Endodermal cell (in vitro differentiated cells): Measurements from ENCODE around the gene SLC24A1. TPM values are rescaled to one million over a fixed set of nuclear protein-coding genes. Genes with fewer than 3 reads are reported as not detected.
"Not testable (repeated sequence)": the region's sequence is repeated elsewhere in the genome, so short reads cannot be mapped to it uniquely, and the experiment has no call there.

Experiments used
- DNase-seq: peaks from one replicate; pipeline ENCODE4 v3.0.0-alpha.2; 2017
- H3K27ac ChIP-seq: 2 replicates; pipeline ENCODE4 v1.5.1; 2013; ENCODE audit warnings: mild to moderate bottlenecking, low read depth, low read length, moderate library complexity
- H3K27me3 ChIP-seq: 2 replicates; pipeline ENCODE4 v1.6.1; 2013; ENCODE audit warnings: mild to moderate bottlenecking, low read length, moderate library complexity; ENCODE audit not compliant: insufficient read depth, control insufficient read depth, poor library complexity, severe bottlenecking
- H3K36me3 ChIP-seq: 2 replicates; pipeline ENCODE4 v1.7.0; 2013; ENCODE audit warnings: mild to moderate bottlenecking, low read length, moderate library complexity; ENCODE audit not compliant: control insufficient read depth, insufficient read depth
- H3K4me1 ChIP-seq: one replicate; pipeline ENCODE4 v1.7.0; 2013; ENCODE audit warnings: low read length; ENCODE audit not compliant: control insufficient read depth, insufficient read depth
- H3K4me3 ChIP-seq: 2 replicates; pipeline ENCODE4 v1.5.1; 2013; ENCODE audit warnings: mild to moderate bottlenecking, low read length, moderate library complexity
- H3K9ac ChIP-seq: 2 replicates; pipeline ENCODE4 v1.6.1; 2013; ENCODE audit warnings: mild to moderate bottlenecking, low read length, moderate library complexity; ENCODE audit not compliant: poor library complexity, severe bottlenecking; ENCODE audit errors: extremely low read depth
- H3K9me3 ChIP-seq: 2 replicates; pipeline ENCODE4 v1.6.1; 2013; ENCODE audit warnings: mild to moderate bottlenecking, low read length, moderate library complexity; ENCODE audit not compliant: control insufficient read depth
- H3K27ac Mint-ChIP-seq: 2 replicates; pipeline ENCODE4 v1.8.0; 2020; ENCODE audit warnings: mixed read lengths
- H3K27me3 Mint-ChIP-seq: 2 replicates; pipeline ENCODE4 v1.8.0; 2021; ENCODE audit warnings: mild to moderate bottlenecking, mixed read lengths; ENCODE audit not compliant: insufficient read depth
- H3K36me3 Mint-ChIP-seq: 2 replicates; pipeline ENCODE4 v1.8.0; 2020; ENCODE audit warnings: low read depth, mixed read lengths
- H3K4me1 Mint-ChIP-seq: 2 replicates; pipeline ENCODE4 v1.8.0; 2020; ENCODE audit warnings: mixed read lengths
- H3K4me3 Mint-ChIP-seq: 2 replicates; pipeline ENCODE4 v1.8.0; 2020; ENCODE audit warnings: mild to moderate bottlenecking, moderate library complexity, mixed read lengths
- H3K9me3 Mint-ChIP-seq: 2 replicates; pipeline ENCODE4 v1.8.0; 2020; ENCODE audit warnings: mild to moderate bottlenecking, mixed read lengths
- CTCF ChIP-seq: fragments of 200-600 bp; sonication (generic); conservative IDR thresholded peaks from 2 replicates; pipeline ENCODE4 v1.5.0; 2021; ENCODE audit warnings: antibody characterized with exemption, mild to moderate bottlenecking
- WGBS, 2 experiments: methylation state at CpG; one replicate each; pipeline versions ENCODE4 v1.1.5 to v1.1.7; 2013; ENCODE audit warnings: missing lambda C conversion rate in 2 of 2, mixed read lengths in 1 of 2; ENCODE audit not compliant: insufficient coverage in 1 of 2, insufficient read length in 1 of 2; 5-methylcytosine and 5-hydroxymethylcytosine counted together
- total RNA-seq, 2 donors: library from RNA; stranded (reverse); fragmentation: NEBNext Ultra II Directional in 1 of 2; extraction: Animal tissue kit (Norgen Biotek cat#: 25700) in 1 of 2; gene quantifications; 2 replicates in 1 of 2; 3 replicates in 1 of 2; pipeline ENCODE4 v1.2.1, GENCODE V29; 2021

The SLC24A1 gene
- total RNA-seq, 2 donors from 2014 or later = 12.0 to 14.2 TPM

GRCh38 chr15:65612949-65613744 is 8.6 kb upstream of the SLC24A1 start:
- Mint-ChIP-seq H3K36me3 (peaks cover 2% of the 10 kb centered on the region), H3K4me3 (no peak overlapping the region), H3K9me3 (peaks cover 10% of the 10 kb centered on the region), H3K4me1 (peaks cover 33% of the 10 kb centered on the region), H3K27me3 (no peaks in the 10 kb centered on the region), H3K27ac (no peak overlapping the region)
- no peak overlapping the region for H3K9ac ChIP-seq
- H3K27ac ChIP-seq = no peak overlapping the region
- peaks cover 17% of the 10 kb centered on the region for H3K4me1 ChIP-seq
- 92 to 95% methylated on average over 3 to 6 of the region's 6 CpGs for WGBS, 2 experiments
- H3K4me3 ChIP-seq = peak overlapping the region; percentile 26
- no peak for DNase-seq
- H3K27me3 ChIP-seq = no peaks in the 10 kb centered on the region
- no peaks in the 10 kb centered on the region for H3K36me3 ChIP-seq
- TF ChIP-seq CTCF = no peak
- no peaks in the 10 kb centered on the region for H3K9me3 ChIP-seq

DNA sequence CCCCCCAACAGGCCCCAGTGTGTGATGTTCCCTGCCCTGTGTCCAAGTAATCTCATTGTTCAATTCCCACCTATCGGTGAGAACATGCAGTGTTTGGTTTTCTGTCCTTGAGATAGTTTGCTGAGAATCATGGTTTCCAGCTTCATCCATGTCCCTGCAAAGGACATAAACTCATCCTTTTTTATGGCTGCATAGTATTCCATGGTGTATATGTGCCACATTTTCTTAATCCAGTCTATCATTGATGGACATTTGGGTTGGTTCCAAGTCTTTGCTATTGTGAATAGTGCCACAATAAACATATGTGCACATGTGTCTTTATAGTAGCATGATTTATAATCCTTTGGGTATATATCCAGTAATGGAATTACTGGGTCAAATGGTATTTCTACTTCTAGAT is 5.9 kb upstream of the SLC24A1 start:
- H3K36me3 Mint-ChIP-seq = not testable (repeated sequence)
- WGBS, 2 experiments = 100% methylated on average over 1 of the region's 1 CpG; no CpG with 5 or more reads in 1 of the 2 experiments

GRCh38 chr15:65618560-65619109 is 3.1 kb upstream of the SLC24A1 start:
- peaks cover 20% of the 10 kb centered on the region for H3K4me1 Mint-ChIP-seq
- Histone ChIP-seq H3K9ac (no peak overlapping the region), H3K27ac (no peak overlapping the region), H3K9me3 (no peaks in the 10 kb centered on the region), H3K27me3 (peaks cover 16% of the 10 kb centered on the region), H3K4me3 (no peak overlapping the region), H3K36me3 (no peaks in the 10 kb centered on the region), H3K4me1 (peaks cover 11% of the 10 kb centered on the region)
- no peak overlapping the region for H3K4me3 Mint-ChIP-seq
- no peaks in the 10 kb centered on the region for H3K36me3 Mint-ChIP-seq
- H3K27ac Mint-ChIP-seq = no peak overlapping the region
- peaks cover 10% of the 10 kb centered on the region for H3K9me3 Mint-ChIP-seq
- DNase-seq = no peak
- 37% methylated on average over 5 of the region's 5 CpGs; no CpG with 5 or more reads in 1 of the 2 experiments for WGBS, 2 experiments
- no peak for TF ChIP-seq CTCF
- peaks cover 5% of the 10 kb centered on the region for H3K27me3 Mint-ChIP-seq

More for the DNA sequence above, 5.9 kb upstream of the SLC24A1 start:
- not testable (repeated sequence) for H3K27ac ChIP-seq, H3K9ac ChIP-seq, H3K27me3 ChIP-seq, H3K9me3 ChIP-seq, H3K4me3 Mint-ChIP-seq, H3K4me3 ChIP-seq, DNase-seq, H3K27me3 Mint-ChIP-seq, H3K27ac Mint-ChIP-seq, H3K36me3 ChIP-seq
- Mint-ChIP-seq H3K9me3 (peaks cover 10% of the 10 kb centered on the region), H3K4me1 (peaks cover 41% of the 10 kb centered on the region)
- H3K4me1 ChIP-seq = peaks cover 28% of the 10 kb centered on the region
